Activated T-helper 17 cell treated with anti-CD3 and anti-CD28 coated beads, Interleukin-2, amount 50 U/mL, for 72 hours (primary cell): ENCODE measurements around the gene ZNF335. TPM values are rescaled to one million over a fixed set of nuclear protein-coding genes. Genes with fewer than 3 reads are reported as not detected.

ENCODE experiments used
- ATAC-seq: fragments of 150-1000 bp; cut with Tn5 transposase; replicated peaks from 2 replicates; pipeline ENCODE4 v1.10.0; 2021; ENCODE audit warnings: mild to moderate bottlenecking, moderate library complexity
- H3K27ac Mint-ChIP-seq: one replicate; pipeline ENCODE4 v1.8.0; 2022; ENCODE audit warnings: mixed read lengths
- H3K27me3 Mint-ChIP-seq: one replicate; pipeline ENCODE4 v1.8.0; 2022; ENCODE audit warnings: mixed read lengths
- H3K36me3 Mint-ChIP-seq: one replicate; pipeline ENCODE4 v1.8.0; 2022; ENCODE audit warnings: low read depth, mild to moderate bottlenecking, mixed read lengths
- H3K4me1 Mint-ChIP-seq: one replicate; pipeline ENCODE4 v1.8.0; 2022; ENCODE audit warnings: mixed read lengths
- H3K4me3 Mint-ChIP-seq: one replicate; pipeline ENCODE4 v1.8.0; 2022; ENCODE audit warnings: mild to moderate bottlenecking, mixed read lengths
- H3K9me3 Mint-ChIP-seq: one replicate; pipeline ENCODE4 v1.8.0; 2022; ENCODE audit warnings: mixed read lengths
- total RNA-seq, 2 donors: library from RNA; stranded (reverse); gene quantifications; one replicate each; pipeline ENCODE4 v1.2.3, GENCODE V29; 2022

The ZNF335 gene
- total RNA-seq, 2 donors from 2014 or later, result 46.0 to 53.9 TPM

DNA sequence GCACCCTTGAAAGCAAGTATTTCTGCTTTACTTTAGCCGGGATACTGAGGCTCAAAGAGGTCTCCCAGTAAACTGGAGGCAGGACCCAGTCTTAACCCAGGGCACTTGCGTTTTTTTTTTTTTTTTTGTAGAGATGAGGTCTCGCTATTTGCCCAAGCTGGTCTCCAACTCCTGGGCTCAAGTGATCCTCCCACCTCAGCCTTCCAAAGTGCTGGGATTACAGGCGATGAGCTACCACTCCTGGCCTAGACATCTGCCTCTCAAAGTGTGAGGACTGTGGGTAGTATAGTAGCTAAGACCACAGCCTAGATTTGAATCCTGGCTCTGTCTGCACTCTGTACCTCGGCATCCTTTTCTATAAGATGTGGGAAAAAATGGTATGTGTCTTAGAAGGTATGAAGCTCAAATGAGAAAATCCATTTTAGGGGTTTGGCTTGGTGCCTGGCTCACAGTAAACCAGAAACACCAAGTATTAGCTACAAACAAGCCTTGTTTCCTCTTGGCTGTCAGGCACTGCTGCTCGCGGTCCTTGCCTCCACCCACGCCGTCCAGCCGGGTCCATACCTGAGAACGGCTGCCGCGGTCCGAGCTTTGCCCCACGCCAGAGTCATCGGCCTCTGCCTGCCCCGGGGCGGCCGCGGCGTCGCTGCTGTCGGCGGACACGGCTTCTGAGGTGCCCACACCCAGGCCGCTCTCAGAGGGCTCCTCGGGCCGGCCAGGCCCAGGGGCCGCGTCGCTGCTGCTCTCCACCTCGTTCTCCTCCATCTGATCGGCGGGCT, 1.2 kb downstream of the ZNF335 start:
- Mint-ChIP-seq H3K9me3 (no peaks in the 10 kb centered on the region), H3K36me3 (peaks cover 63% of the 10 kb centered on the region), H3K27me3 (no peaks in the 10 kb centered on the region), H3K4me1 (peaks cover 12% of the 10 kb centered on the region), H3K4me3 (peak overlapping the region; percentile 82), H3K27ac (peak overlapping the region; percentile 86)
- peak; percentile 8 for ATAC-seq

- no peaks in the 10 kb centered on the region for H3K27me3 Mint-ChIP-seq
- H3K9me3 Mint-ChIP-seq, result no peaks in the 10 kb centered on the region
- H3K4me3 Mint-ChIP-seq, result peak overlapping the region; percentile 82
- H3K4me1 Mint-ChIP-seq, result peaks cover 16% of the 10 kb centered on the region
- H3K27ac Mint-ChIP-seq, result peak overlapping the region; percentile 86
- peaks cover 71% of the 10 kb centered on the region for H3K36me3 Mint-ChIP-seq
- no peak for ATAC-seq
Measured at GRCh38 chr20:45969712-45970634, 2.0 kb downstream of the ZNF335 start.

DNA sequence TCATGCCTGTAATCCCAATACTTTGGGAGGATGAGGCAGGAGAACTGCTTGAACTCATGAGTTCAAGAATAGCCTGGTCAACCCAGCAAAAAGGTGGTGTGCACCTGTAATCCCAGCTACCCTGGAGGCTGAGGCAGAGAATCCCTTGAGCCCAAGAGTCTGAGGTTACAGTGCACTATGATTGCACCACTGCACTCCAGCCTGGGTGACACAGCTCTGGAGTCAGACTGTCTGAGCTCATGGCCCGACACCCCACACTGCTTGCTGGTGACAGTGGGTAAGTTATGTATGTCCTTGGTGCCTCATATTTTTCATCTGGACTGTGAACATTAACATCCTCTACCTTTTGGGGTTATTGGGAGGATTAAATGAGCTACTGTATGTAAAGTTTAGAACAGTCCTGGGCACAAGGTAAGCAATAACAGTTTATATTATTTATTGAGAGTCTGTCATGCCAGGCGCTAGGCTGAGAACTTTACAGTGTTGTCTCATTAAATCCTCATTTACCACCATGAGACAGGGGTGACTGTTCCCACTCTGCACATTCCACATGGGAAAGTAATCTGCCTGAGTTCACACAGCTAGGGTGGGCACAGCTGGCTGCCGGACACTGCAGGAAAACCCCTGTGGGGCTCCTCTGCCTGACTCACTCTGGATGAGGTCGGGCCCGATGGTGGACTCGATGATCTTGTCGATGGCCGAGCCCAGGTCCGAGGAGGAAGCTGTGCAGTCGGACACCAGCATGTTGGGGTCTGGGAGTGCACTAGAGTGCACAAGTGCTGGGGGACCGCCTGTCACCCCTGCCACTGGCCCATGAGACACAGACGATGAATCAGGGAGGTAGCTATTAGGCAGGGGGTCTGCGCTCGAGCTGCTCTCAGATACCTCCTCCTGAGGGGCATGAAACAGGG, 2.9 kb downstream of the ZNF335 start:
- ATAC-seq, result no peak
- H3K27ac Mint-ChIP-seq, result peak overlapping the region; percentile 86
- peak overlapping the region; percentile 82 for H3K4me3 Mint-ChIP-seq
- no peaks in the 10 kb centered on the region for H3K9me3 Mint-ChIP-seq
- peaks cover 81% of the 10 kb centered on the region for H3K36me3 Mint-ChIP-seq
- H3K27me3 Mint-ChIP-seq, result no peaks in the 10 kb centered on the region
- H3K4me1 Mint-ChIP-seq, result peaks cover 17% of the 10 kb centered on the region

- H3K36me3 Mint-ChIP-seq, result peaks cover 89% of the 10 kb centered on the region
- H3K9me3 Mint-ChIP-seq, result no peaks in the 10 kb centered on the region
- no peak for ATAC-seq
- H3K27me3 Mint-ChIP-seq, result no peaks in the 10 kb centered on the region
- no peak overlapping the region for H3K27ac Mint-ChIP-seq
- no peak overlapping the region for H3K4me3 Mint-ChIP-seq
- peaks cover 18% of the 10 kb centered on the region for H3K4me1 Mint-ChIP-seq
Measured at GRCh38 chr20:45968081-45968671, 3.8 kb downstream of the ZNF335 start.

DNA sequence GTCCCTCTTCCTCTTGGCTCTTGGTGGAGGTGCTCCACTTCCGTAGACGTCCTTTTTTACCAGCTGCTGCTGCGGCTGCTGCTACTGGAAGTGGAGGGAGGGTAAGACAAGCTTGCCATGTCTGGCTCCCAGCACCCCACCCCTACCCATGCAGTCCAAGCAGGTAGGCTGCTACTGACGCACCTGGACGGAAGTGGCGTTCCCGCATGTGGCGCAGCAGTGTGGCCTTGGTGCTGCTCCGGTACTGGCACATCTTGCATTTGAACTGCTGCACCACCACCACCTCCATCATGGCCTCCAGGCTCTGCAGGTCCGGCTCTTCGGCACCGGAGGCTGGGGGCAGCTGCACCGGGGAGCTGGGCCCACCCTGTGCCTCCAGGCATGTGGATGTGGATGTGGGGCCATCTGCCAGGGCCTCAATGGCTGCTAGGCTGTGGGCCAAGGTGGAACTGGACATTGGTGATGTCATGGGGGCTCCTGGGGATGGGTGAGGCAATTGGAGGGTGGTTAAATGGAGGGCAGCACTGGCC, 4.4 kb downstream of the ZNF335 start:
- peaks cover 20% of the 10 kb centered on the region for H3K4me1 Mint-ChIP-seq
- H3K9me3 Mint-ChIP-seq, result no peaks in the 10 kb centered on the region
- H3K4me3 Mint-ChIP-seq, result no peak overlapping the region
- no peaks in the 10 kb centered on the region for H3K27me3 Mint-ChIP-seq
- H3K27ac Mint-ChIP-seq, result no peak overlapping the region
- ATAC-seq, result no peak
- H3K36me3 Mint-ChIP-seq, result peaks cover 95% of the 10 kb centered on the region

DNA sequence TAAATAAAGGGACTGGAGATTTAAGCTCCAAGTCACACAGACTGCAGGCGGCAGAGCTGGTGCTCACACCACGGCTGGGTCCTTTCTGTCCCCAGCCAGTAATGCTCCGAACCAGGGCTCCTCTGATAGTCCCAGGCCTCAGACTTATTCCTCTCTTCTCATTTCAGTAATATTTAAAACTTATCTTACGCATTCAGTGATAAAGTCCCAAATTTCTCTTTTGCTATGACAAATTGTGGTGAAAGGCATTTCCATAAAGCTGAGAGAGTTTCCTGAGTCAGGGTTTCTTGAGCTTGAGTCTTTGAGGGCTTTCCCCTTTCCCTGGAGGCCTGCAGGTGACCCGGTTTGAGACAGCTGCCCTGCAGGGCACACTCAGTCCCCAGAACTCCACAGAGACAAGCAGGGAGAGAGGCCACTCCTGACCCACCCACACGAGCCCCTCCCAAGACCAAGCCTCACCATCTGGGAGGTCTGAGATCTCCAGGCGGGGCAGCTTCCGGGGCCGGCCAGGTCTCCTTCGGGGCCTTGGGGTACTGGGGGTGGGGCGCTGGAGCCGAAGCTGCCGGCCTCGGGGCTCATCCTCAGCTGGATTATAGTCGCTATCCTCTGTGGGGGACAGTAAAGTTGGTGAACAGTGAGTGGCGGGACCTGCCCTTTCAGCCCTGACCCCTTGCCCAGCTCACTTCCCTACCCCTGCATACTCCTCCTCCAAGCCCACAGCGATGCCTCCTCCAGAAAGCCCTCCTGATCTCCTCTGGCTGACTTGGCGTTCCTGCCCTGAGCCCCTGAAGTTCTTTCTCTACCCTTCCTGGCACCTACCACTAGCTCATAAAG, 6.6 kb downstream of the ZNF335 start:
- peaks cover 98% of the 10 kb centered on the region for H3K36me3 Mint-ChIP-seq
- peak; percentile 87 for ATAC-seq
- peak overlapping the region; percentile 50 for H3K4me3 Mint-ChIP-seq
- peaks cover 16% of the 10 kb centered on the region for H3K4me1 Mint-ChIP-seq
- peak overlapping the region; percentile 28 for H3K27ac Mint-ChIP-seq
- no peaks in the 10 kb centered on the region for H3K9me3 Mint-ChIP-seq
- H3K27me3 Mint-ChIP-seq, result no peaks in the 10 kb centered on the region

DNA sequence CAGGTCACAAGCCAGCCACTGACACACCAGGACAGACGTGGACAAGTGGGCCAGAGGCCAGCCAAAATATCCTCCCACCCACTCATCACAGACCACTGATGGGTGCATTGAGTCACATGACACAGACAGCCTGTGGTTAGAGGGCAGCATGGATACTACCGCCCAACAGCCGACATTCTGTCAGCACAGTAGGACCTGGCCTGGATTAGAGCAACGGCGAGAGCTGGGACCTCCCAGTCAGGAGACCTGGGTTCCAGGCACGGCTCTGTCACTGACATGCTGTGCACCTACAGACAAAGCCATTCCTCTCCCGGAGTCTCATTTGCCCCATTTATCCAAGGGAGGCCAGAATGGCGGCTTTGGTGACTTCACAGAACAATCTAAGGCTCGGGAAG, 8.0 kb downstream of the ZNF335 start:
- peaks cover 10% of the 10 kb centered on the region for H3K4me1 Mint-ChIP-seq
- no peak overlapping the region for H3K27ac Mint-ChIP-seq
- H3K36me3 Mint-ChIP-seq, result peaks cover 98% of the 10 kb centered on the region
- no peak for ATAC-seq
- H3K9me3 Mint-ChIP-seq, result no peaks in the 10 kb centered on the region
- peak overlapping the region; percentile 17 for H3K4me3 Mint-ChIP-seq
- no peaks in the 10 kb centered on the region for H3K27me3 Mint-ChIP-seq

DNA sequence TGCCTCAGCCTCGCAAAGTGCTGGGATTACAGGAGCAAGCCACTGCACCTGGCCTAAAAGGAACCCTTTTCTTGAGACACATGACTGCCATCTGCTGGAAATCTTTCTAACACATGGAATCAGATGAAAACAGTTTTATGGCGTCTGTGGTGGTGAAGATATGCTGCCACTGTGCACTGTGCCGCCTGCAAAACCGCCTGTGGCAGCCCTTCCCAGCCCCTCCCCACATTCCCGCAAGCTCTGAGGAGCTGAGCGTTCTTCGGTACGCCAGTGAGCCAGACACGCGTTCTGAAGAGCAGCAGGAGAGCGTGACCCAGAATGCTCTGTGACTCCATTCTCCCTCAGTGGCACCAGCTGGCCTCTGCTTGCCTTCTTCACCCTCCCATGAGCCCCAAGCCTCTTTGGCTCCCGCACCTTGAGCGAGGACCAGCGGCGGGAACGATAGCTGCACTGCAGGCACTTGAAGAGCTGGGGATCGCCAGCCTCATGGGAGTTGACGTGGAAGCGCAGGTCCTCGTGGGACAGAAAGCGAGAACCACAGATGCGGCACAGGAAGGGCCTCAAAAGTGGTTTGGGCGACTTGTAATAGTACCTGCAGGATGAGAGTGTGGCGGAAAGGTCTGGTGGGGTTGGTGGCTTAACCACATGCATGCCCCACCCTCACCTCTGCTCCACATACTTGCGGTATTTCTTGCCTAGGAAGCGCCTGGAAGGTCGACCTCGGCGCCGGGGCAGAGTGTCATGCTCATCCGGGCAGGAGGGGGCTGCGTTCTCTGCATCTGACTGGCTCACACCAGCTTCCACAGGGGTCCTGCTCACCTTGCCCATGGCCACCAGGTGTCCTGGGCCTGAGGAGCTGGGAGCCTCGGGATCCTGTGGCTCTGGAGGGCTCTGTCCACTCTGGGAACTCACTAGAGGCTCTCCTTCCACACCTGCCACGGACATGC, 8.7 kb downstream of the ZNF335 start:
- no peak overlapping the region for H3K4me3 Mint-ChIP-seq
- peak overlapping the region; percentile 33 for H3K27ac Mint-ChIP-seq
- peaks cover 10% of the 10 kb centered on the region for H3K4me1 Mint-ChIP-seq
- peaks cover 98% of the 10 kb centered on the region for H3K36me3 Mint-ChIP-seq
- peak; percentile 12 for ATAC-seq
- H3K9me3 Mint-ChIP-seq, result no peaks in the 10 kb centered on the region
- no peaks in the 10 kb centered on the region for H3K27me3 Mint-ChIP-seq

DNA sequence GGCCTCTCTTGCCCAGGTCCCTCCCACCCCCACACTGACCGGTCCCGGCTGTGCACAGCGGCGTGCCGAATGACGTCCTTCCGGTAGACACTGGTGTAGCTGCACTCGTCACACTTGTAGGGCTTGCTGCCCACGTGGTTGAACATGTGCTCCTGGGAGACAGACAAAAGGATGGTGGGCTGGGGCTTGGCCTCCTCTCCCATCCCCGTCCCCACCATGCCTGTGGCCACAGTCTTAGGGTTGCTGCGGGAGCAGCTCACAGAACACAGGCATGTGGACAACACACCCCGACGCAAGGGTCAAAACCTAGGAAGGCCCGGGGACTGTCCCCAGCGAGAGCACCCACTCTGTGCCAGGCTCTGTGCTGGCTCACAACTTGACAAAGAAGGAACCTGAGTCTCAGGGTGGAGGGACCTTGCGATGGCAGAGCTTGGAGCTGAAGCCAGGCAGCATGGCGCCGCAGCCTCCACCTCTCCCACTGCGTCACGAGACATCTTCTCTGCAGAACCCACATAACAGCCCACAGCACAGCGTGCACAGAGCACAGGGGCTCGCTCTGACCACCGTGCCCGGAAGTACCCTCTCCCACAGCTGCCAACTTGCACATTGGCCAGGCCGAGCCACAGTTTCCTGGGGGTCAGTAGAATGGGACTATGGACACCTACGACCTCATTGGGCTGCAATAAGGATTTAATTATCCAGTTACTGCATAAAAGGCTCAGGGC, 9.8 kb downstream of the ZNF335 start:
- no peak for ATAC-seq
- H3K27me3 Mint-ChIP-seq, result no peaks in the 10 kb centered on the region
- peaks cover 10% of the 10 kb centered on the region for H3K4me1 Mint-ChIP-seq
- H3K9me3 Mint-ChIP-seq, result no peaks in the 10 kb centered on the region
- H3K36me3 Mint-ChIP-seq, result peaks cover 100% of the 10 kb centered on the region
- H3K27ac Mint-ChIP-seq, result no peak overlapping the region
- no peak overlapping the region for H3K4me3 Mint-ChIP-seq

- Mint-ChIP-seq H3K4me1 (peaks cover 6% of the 10 kb centered on the region), H3K27ac (peak overlapping the region; percentile 41)
Measured at GRCh38 chr20:45959956-45960630, 11.9 kb downstream of the ZNF335 start.

DNA sequence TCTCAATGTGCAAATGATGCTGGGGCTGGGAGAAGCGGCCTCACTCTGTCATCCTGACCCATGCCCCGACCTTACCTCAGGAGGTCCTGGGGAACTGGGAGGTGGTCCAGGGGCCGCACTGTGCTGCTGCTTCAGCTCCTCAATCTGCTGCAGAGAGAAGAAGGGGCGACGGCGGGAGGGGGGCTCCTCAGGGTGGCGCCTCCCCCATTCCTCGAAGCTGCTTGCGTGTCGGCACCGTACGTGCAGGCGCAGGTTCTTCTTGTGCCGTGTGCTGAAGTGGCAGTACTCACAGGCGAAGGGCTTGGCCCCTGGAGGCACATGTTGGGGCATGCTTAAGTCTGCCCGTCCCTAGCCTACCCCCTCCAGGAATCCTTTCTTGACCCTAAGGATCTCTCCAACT, 12.9 kb downstream of the ZNF335 start:
- no peaks in the 10 kb centered on the region for H3K9me3 Mint-ChIP-seq
- no peak overlapping the region for H3K4me3 Mint-ChIP-seq
- no peak overlapping the region for H3K27ac Mint-ChIP-seq
- peaks cover 4% of the 10 kb centered on the region for H3K4me1 Mint-ChIP-seq
- H3K36me3 Mint-ChIP-seq, result peaks cover 99% of the 10 kb centered on the region
- no peak for ATAC-seq
- no peaks in the 10 kb centered on the region for H3K27me3 Mint-ChIP-seq

More at GRCh38 chr20:45959956-45960630, 11.9 kb downstream of the ZNF335 start:
- no peaks in the 10 kb centered on the region for H3K9me3 Mint-ChIP-seq
- ATAC-seq, result no peak
- peaks cover 99% of the 10 kb centered on the region for H3K36me3 Mint-ChIP-seq
- no peaks in the 10 kb centered on the region for H3K27me3 Mint-ChIP-seq
- H3K4me3 Mint-ChIP-seq, result no peak overlapping the region
